GM19438 (cell line): ENCODE measurements around the gene THADA.

Source experiments
- ATAC-seq: cut with Tn5 transposase; IDR thresholded peaks from one replicate; pipeline ENCODE4 v1.9.1; 2021; ENCODE audit warnings: low read depth; ENCODE audit not compliant: unreplicated experiment

THADA gene

GRCh38 chr2:43472527-43473194 is 123.2 kb downstream of the THADA start:
- ATAC-seq, result no peak

- ATAC-seq, result no peak
Measured at GRCh38 chr2:43469713-43470112, 126.1 kb downstream of the THADA start.

GRCh38 chr2:43469094-43469493 is 126.7 kb downstream of the THADA start:
- ATAC-seq, result no peak

- no peak for ATAC-seq
Measured at GRCh38 chr2:43467891-43468290, 127.9 kb downstream of the THADA start.

GRCh38 chr2:43465234-43465633 is 130.6 kb downstream of the THADA start:
- ATAC-seq, result no peak

GRCh38 chr2:43464590-43464989 is 131.2 kb downstream of the THADA start:
- ATAC-seq, result no peak

- ATAC-seq, result no peak
Measured at GRCh38 chr2:43462866-43463641, 132.8 kb downstream of the THADA start.

GRCh38 chr2:43461453-43462073 is 134.3 kb downstream of the THADA start:
- ATAC-seq, result peak; percentile 76

GRCh38 chr2:43460611-43461365 is 135.1 kb downstream of the THADA start:
- no peak for ATAC-seq

- ATAC-seq, result no peak
Measured at GRCh38 chr2:43460174-43460546, 135.7 kb downstream of the THADA start.

- no peak for ATAC-seq
Measured at GRCh38 chr2:43459446-43460173, 136.2 kb downstream of the THADA start.

GRCh38 chr2:43458014-43458628 is 137.7 kb downstream of the THADA start:
- no peak for ATAC-seq

GRCh38 chr2:43455731-43456642 is 139.9 kb downstream of the THADA start:
- ATAC-seq, result no peak

- ATAC-seq, result no peak
Measured at GRCh38 chr2:43455296-43455695, 140.5 kb downstream of the THADA start.

GRCh38 chr2:43454791-43455190 is 141.0 kb downstream of the THADA start:
- no peak for ATAC-seq

- ATAC-seq, result no peak
Measured at GRCh38 chr2:43453179-43454170, 142.4 kb downstream of the THADA start.

- no peak for ATAC-seq
Measured at GRCh38 chr2:43452318-43452731, 143.5 kb downstream of the THADA start.

- no peak for ATAC-seq
Measured at GRCh38 chr2:43450617-43451016, 145.2 kb downstream of the THADA start.
